OCI-LY1 (cell line): Measurements from ENCODE around the gene PIP4P1.

Source experiments
- CTCF ChIP-seq: fragments of 200-600 bp; sonication (generic), shearing (Covaris generic); IDR thresholded peaks from 2 replicates; pipeline ENCODE4 v1.5.1; 2017; ENCODE audit warnings: mild to moderate bottlenecking, antibody characterized with exemption, low read length, moderate library complexity, mixed read lengths
- EZH2 ChIP-seq: fragments of 200-600 bp; sonication (generic), shearing (Covaris generic); IDR thresholded peaks from 2 replicates; pipeline ENCODE4 v1.8.0; 2017; ENCODE audit warnings: borderline replicate concordance, mixed run types, mild to moderate bottlenecking, antibody characterized with exemption, low read length, moderate library complexity, mixed read lengths

DNA sequence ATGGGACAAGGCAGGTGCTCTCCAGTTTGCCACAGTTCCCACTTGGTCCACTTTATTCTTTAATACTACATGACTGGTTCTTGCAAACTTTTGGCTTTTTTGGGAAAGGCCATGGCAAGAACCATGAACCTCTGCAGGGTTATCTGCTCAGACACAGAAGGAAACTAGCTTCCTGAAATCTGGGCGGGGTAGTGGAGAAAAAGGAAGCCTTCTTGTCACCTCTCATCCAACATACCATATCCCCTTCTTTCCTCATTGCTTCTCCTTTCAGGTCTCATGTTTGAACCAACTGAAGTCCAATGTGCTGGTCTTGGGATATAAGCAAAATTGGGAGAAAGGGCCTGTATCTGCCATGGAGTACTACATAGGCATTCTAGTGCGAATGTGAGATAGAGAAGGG lies 19.8 kb downstream of the PIP4P1 start:
- TF ChIP-seq EZH2 (no peak), CTCF (no peak)
